H1 (cell line): ENCODE data around the gene PKP1. TPM values are rescaled to one million over a fixed set of nuclear protein-coding genes. Genes with fewer than 3 reads are reported as not detected.

Experiments
- BACH1 ChIP-seq: IDR thresholded peaks from 2 replicates; pipeline ENCODE4 v1.6.1; 2012; ENCODE audit warnings: low read length, improper control_type of control experiment
- BRCA1 ChIP-seq: IDR thresholded peaks from 2 replicates; pipeline ENCODE4 v1.6.1; 2012; ENCODE audit warnings: low read depth, low read length, improper control_type of control experiment
- CBX5 ChIP-seq: fragments of 300-800, 300-1000 bp; sonication (generic); IDR thresholded peaks from 2 replicates; pipeline ENCODE4 v1.7.1; 2016; ENCODE audit warnings: antibody characterized with exemption, low read length, low read depth
- CEBPB ChIP-seq: IDR thresholded peaks from 2 replicates; pipeline ENCODE4 v1.6.1; 2012; ENCODE audit warnings: low read depth, low read length
- CHD7 ChIP-seq: fragments of 300-600 bp; sonication (generic); IDR thresholded peaks from 2 replicates; pipeline ENCODE4 v1.7.1; 2012; ENCODE audit warnings: low read length, moderate library complexity, mild to moderate bottlenecking, inconsistent platforms; ENCODE audit not compliant: insufficient replicate concordance
- EZH2 ChIP-seq: fragments of 200-600 bp; sonication (generic); IDR thresholded peaks from 2 replicates; pipeline ENCODE4 v1.7.1; 2012; ENCODE audit warnings: low read depth, mild to moderate bottlenecking, moderate library complexity, low read length, inconsistent platforms; ENCODE audit not compliant: severe bottlenecking
- FOSL1 ChIP-seq: IDR thresholded peaks from 2 replicates; pipeline ENCODE4 v1.6.1; 2011; ENCODE audit warnings: mild to moderate bottlenecking, low read depth, low read length, moderate library complexity; ENCODE audit not compliant: insufficient read depth
- GTF2F1 ChIP-seq: IDR thresholded peaks from 2 replicates; pipeline ENCODE4 v1.6.1; 2012; ENCODE audit warnings: low read depth, low read length, improper control_type of control experiment, borderline replicate concordance
- POLR2AphosphoS5 ChIP-seq: IDR thresholded peaks from 2 replicates; pipeline ENCODE4 v1.6.1; 2011; ENCODE audit warnings: low read depth, low read length
- polyA plus RNA-seq, 7 experiments: library from polyadenylated mRNA; depleted of rRNA in 3 of 7; stranded (reverse) in 5 of 7; unstranded in 2 of 7; fragments of >200 nt in 5 of 7; fragments of 200-250 nt in 2 of 7; gene quantifications; 1 replicate in 5 of 7; 2 replicates in 1 of 7; 4 replicates in 1 of 7; pipeline versions ENCODE4 v1.2.1 to v1.2.3, GENCODE V29; 2011 to 2013; ENCODE audit warnings: missing spikeins in 2 of 7, mixed read lengths in 2 of 7
- total RNA-seq: library from RNA; stranded (reverse); fragmentation: NEBNext Ultra II Directional; extraction: Animal tissue kit (Norgen Biotek cat#: 25700); gene quantifications from 2 replicates; pipeline ENCODE4 v1.2.1, GENCODE V29; 2021

Gene PKP1
- total and polyA plus RNA-seq, 2 of the 8 experiments (the other 6 are each of a cell fraction or from before 2014, with no cell fraction given) = 0.21 to 0.95 TPM

- TF ChIP-seq CHD7 (no peak), CEBPB (no peak), POLR2AphosphoS5 (no peak), CBX5 (no peak), FOSL1 (no peak), BACH1 (no peak), BRCA1 (no peak), EZH2 (no peak), GTF2F1 (no peak)
These were observed 52.0 kb downstream of the PKP1 start (continued) for GRCh38 chr1:201335174-201335870.
